NCI-H187 treated with DMSO at 0.1 percent for 48 hours (cell line): ENCODE results near the gene ADK.
"Not testable (repeated sequence)": the region's sequence is repeated elsewhere in the genome, so short reads cannot be mapped to it uniquely, and the experiment has no call there.

Source experiments
- DNase-seq: peaks from one replicate; lab custom pipeline; 2025; lab: John Stamatoyannopoulos, UW

Gene ADK

GRCh38 chr10:74187237-74187636 lies 36.2 kb downstream of the ADK start:
- no peak for DNase-seq

DNA sequence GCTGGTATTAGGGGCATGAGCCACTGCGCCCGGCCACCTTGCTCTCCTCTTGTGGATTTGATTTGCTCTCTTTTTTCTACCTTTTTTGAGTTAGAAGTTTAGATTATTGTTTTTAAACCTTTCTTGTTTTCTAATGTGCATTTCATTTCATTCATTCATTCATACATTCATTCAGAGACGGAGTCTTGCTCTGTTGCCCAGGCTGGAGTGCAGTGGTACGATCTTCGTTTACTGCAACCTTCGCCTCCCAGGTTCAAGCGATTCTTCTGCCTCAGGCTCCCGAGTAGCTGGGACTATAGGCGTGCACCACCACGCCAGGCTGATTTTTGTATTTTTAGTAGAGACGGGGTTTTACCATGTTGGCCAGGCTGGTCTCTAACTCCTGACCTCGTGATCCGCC lies 37.6 kb downstream of the ADK start:
- not testable (repeated sequence) for DNase-seq

GRCh38 chr10:74189999-74190421 lies 39.0 kb downstream of the ADK start:
- no peak for DNase-seq

DNA sequence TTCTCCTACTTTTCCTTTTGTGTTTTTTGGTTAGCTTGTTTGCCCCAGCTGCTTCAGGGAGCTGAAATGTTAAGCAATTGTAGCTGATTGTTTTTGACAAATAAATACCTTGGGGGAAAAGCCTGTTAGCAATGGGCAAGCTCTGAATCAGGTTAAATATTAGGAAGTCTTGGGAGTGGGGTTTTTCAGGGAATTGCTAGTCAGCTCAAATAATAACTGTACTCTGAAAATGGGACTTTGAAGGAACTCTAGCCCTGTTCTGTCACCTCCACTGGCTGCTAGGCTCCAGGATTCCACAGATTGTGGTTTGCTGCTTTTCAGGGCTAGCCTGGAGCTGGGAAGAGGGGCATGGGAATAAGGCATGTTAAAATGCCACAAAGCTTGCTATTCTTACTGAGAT lies 39.5 kb downstream of the ADK start:
- DNase-seq = no peak

GRCh38 chr10:74194545-74194944 lies 43.5 kb downstream of the ADK start:
- DNase-seq = no peak

DNA sequence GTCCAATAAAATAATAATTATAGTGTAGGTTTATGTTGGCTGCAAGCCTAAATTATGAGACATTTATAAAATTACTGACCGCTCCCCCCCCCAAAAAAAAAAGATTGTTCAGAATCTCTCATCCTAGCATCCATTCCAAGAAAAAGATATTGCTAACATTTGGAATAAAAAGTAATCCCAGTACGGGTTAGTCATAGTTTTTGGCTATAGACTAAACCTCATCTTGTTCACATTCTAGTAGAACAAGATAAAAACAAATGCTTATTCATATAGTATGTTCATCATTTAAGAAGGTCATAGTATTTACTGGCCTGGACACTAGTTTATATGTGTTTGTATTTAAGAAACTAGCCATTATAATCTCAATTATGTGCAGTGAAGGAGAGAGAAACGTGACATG lies 44.0 kb downstream of the ADK start:
- DNase-seq = no peak

DNA sequence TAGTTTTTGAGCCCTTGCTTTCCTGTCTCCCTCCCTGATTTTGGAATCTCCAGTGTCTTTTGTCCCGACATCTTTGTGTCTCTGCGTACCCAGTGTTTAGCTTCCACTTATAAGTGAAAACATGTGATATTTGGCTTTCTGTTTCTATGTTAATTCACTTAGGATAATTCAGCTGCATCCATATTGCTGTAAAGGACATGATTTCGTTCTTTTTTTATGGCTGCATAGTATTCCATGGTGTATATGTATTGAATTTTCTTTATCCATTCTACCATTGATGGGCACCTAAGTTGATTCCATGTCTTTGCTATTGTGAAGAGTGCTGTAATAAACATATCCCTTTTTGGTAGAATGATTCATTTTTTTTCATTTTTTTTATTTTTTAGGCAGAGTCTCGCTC lies 48.3 kb downstream of the ADK start:
- no peak for DNase-seq

GRCh38 chr10:74202356-74202755 lies 51.3 kb downstream of the ADK start:
- DNase-seq = no peak

DNA sequence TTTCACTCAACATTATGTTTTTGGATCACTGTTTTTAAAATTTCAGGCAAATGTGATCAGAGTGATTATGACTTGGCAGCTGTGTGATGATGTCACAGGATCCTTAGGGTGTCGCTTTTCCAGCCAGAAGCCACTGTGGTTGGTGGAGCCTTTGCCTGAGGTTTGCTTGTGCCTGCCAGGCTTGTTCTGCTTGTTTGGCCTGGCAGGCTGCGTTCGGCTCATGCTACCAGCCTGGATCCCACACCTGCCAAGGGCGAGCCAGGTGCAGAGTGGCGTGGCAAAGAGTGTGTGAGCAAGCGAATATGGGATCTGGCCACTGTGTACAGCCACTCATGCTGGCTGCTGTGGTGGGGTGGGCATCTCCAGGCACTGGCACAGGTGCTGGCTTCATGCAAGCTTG lies 55.7 kb downstream of the ADK start:
- DNase-seq = no peak

- peak; percentile 49 for DNase-seq
Observed at GRCh38 chr10:74207691-74208480, 56.9 kb downstream of the ADK start.

GRCh38 chr10:74208997-74209396 lies 58.0 kb downstream of the ADK start:
- no peak for DNase-seq

DNA sequence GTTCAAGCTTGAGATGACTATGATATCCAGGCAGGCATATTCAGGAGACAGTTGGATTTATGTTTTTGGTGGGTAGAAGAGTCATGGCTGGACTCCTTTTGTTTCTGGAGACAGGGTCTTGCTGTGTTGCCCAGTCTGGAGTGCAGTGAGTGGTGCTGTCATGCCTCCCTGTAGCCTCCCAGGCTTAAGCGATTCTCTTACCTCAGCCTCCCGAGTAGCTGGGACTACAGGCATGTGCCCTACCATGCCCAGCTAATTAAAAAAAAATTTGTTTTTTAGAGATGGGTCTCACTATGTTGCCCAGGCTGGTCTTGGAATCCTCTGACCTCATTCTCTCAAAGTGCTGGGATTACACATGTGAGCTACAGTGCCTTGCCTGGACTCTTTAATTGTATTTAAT lies 62.0 kb downstream of the ADK start:
- DNase-seq = no peak

DNA sequence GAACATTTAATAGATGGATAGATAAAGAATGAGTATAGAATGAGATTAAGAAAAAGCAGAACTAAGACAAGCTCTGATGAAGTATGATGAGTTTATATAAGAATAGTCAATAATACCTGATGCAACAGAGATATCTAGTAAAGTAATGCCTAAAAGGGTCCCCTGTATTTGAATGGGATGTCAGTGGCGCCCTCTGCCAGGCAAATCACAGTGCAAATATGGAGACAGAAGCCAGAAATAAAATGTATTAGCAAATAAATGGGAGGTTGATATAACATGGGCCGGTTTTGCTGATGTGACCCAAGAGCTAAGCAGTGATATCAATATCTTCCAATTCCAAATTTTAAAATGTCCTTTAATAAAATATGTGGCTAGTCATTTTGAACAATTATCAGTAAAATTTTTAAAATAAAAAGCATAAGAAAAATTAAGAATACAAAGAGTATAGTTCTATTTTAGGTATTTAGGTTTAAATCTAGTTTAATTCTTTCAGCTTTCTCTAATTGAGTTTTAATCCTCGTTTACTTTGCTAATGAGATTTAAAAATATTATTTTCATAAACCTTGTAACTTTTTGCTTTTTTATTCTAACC lies 62.6 kb downstream of the ADK start:
- DNase-seq = no peak

DNA sequence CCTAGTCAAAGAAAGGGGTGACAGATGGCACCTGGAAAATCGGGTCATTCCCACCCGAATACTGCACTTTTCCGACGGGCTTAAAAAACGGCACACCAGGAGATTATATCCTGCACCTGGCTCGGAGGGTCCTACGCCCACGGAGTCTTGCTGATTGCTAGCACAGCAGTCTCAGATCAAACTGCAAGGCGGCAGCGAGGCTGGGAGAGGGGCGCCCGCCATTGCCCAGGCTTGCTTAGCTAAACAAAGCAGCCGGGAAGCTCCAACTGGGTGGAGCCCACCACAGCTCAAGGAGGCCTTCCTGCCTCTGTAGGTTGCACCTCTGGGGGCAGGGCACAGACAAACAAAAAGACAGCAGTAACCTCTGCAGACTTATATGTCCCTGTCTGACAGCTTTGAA lies 66.1 kb downstream of the ADK start:
- not testable (repeated sequence) for DNase-seq

- not testable (repeated sequence) for DNase-seq
Observed at GRCh38 chr10:74222467-74222866, 71.4 kb downstream of the ADK start.

- DNase-seq = no peak
Observed at GRCh38 chr10:74223755-74224529, 72.9 kb downstream of the ADK start.

GRCh38 chr10:74227697-74228424 lies 76.8 kb downstream of the ADK start:
- DNase-seq = no peak

- no peak for DNase-seq
Observed at GRCh38 chr10:74231375-74231774, 80.4 kb downstream of the ADK start.

DNA sequence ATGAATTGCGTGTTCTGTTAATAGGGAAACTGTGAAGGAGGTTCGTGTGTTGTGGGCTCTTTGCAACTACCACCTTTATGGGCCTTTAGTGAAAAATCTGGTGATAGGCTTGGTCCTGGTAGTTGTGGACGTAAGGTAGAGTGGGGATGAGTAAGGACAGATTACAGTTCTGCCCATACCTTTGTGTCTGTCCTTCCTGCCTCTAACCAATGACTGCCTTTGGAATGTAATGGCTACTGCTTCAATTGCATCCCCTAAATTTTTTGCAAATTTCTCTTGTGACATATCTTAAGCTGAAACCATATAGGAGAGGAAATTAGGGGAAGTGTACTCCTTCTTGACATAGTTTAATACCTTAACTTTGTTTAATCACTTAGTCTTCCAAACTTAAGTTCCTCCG lies 82.3 kb downstream of the ADK start:
- DNase-seq = no peak

GRCh38 chr10:74234569-74234968 lies 83.5 kb downstream of the ADK start:
- no peak for DNase-seq

DNA sequence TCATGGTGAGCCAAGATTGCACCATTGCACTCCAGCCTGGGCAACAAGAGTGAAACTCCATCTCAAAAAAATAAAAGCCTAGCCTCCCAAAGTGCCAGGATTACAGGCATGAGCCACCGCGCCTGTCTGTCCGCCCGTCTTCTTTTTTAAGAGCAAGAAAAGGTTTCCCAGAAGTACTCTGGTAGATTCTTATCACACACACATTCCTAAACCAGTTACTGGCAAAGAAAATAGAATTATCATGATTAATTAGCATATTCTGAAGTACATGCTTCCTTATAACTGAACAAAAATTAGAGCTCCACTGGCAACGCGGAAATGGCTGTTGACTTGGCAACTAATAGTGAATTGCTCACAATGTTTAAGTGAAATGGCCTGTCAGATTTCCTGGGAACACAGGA lies 87.0 kb downstream of the ADK start:
- no peak for DNase-seq

DNA sequence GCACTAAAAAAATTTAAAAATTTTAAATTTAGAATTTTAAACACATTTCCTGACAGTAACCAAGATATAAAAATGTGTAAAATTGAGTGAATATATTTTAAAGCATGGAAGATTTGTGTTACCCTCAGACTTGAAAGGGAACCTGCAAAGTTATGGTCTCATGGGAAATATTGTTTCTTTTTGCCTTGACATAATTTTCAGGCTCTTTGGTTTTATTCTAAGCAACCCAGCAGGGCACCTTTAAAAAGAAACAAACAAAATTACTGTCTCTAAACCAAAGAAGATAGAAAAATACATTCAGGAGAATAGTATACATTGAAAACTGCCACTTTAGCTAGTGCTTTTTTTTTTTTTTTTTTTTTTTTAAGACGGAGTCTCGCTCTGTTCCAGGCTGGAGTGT lies 87.5 kb downstream of the ADK start:
- DNase-seq = no peak
